Measurements from ENCODE around the gene MMEL1. TPM values are rescaled to one million over a fixed set of nuclear protein-coding genes. Genes with fewer than 3 reads are reported as not detected.
"Not testable (repeated sequence)": the region's sequence is repeated elsewhere in the genome, so short reads cannot be mapped to it uniquely, and the experiment has no call there.

Gene MMEL1
- total and polyA plus RNA-seq, 7 donors, result 0.66 to 37.2 (median 4.2) TPM; not detected in 1

DNA sequence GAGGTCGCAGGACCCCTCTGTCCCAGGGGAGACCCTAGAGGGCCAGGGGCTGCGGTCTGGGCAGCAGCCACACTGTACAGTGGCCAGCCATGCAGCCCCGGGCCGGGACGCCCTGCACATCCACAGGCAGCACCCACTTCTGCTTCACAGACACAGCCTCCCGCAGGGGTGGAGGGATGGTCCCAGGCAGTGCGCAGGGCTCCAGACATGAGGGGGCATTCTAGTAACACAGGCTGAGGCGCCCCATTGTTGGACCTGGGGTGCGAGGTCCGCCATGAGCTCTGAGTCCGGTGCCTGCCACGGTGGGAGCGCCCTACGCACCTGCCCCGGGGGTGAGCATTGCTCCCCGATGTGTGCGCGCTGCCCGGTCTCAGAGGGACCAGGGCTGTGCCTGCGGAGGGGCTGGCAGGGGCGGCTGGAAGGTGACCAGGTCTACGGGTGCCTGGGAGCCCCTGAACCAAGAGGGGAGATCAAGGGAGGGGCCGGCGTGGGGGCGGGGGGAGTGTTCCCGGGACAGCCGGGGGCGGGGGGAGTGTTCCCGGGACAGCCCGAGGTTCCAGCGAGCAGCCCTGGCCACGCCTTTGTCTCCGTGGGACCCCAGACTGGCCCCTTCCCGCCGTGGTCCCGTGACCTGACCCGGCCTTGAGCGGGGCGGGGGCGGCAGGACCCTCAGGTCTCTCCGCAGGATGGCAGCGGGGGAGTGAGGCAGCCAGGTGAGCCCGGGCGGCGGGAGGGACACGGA lies 4.5 kb downstream of the MMEL1 start:
- intact Hi-C loops (cut with DNase I), result no loop called here
- WGBS, 2 donors, result 4 to 10% methylated on average over 46 of the region's 46 CpGs
- no peak for DNase-seq
- Histone ChIP-seq H3K27ac (no peak overlapping the region), H3K4me1 (peaks cover 0 to 11% (median 6%) of the 10 kb centered on the region in 4 donors), H3K9me3 (no peaks in the 10 kb centered on the region), H3K36me3 (no peaks in the 10 kb centered on the region), H3K4me3 (no peak overlapping the region), H3K27me3 (peaks cover 42 to 84% (median 53%) of the 10 kb centered on the region in 3 donors)
- no peak for TF ChIP-seq POLR2AphosphoS5 (IDR thresholded peaks at IDR 0.05)
- TF ChIP-seq EP300 (IDR thresholded peaks at IDR 0.05), result no peak
- no peak for TF ChIP-seq POLR2A (IDR thresholded peaks at IDR 0.05)
- TF ChIP-seq, protein P1, sequence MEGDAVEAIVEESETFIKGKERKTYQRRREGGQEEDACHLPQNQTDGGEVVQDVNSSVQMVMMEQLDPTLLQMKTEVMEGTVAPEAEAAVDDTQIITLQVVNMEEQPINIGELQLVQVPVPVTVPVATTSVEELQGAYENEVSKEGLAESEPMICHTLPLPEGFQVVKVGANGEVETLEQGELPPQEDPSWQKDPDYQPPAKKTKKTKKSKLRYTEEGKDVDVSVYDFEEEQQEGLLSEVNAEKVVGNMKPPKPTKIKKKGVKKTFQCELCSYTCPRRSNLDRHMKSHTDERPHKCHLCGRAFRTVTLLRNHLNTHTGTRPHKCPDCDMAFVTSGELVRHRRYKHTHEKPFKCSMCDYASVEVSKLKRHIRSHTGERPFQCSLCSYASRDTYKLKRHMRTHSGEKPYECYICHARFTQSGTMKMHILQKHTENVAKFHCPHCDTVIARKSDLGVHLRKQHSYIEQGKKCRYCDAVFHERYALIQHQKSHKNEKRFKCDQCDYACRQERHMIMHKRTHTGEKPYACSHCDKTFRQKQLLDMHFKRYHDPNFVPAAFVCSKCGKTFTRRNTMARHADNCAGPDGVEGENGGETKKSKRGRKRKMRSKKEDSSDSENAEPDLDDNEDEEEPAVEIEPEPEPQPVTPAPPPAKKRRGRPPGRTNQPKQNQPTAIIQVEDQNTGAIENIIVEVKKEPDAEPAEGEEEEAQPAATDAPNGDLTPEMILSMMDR (IDR thresholded peaks at IDR 0.05), result no peak

DNA sequence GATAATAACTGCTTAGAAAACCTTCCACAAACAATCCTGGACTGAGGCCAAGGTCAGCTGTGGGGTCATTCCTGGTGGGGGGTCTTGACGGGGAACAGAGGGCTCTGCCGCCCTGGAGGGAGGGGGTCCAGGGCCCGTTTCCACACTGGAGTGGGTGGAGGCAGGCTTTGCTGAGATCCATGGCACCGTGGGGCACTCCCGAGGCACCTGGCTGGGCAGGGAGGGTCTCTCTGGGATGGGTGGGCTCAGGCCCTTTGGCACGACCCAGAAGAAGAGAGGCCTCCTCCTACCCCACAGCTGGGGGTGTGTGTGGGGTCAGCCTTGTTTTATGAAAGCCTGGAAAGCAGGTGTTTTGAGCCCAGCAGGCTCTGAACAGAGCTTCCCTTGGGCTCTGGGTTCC lies 5.1 kb downstream of the MMEL1 start:
- Histone ChIP-seq H3K36me3 (no peaks in the 10 kb centered on the region), H3K27me3 (peaks cover 36 to 78% (median 46%) of the 10 kb centered on the region in 3 donors), H3K4me3 (no peak overlapping the region), H3K9me3 (no peaks in the 10 kb centered on the region), H3K4me1 (peaks cover 0 to 11% (median 6%) of the 10 kb centered on the region in 4 donors), H3K27ac (no peak overlapping the region)
- 17 to 35% methylated on average over 6 of the region's 6 CpGs for WGBS, 2 donors
- DNase-seq, result no peak
- TF ChIP-seq POLR2AphosphoS5 (IDR thresholded peaks at IDR 0.05), result no peak
- TF ChIP-seq, protein P1 (IDR thresholded peaks at IDR 0.05), result no peak
- no peak for TF ChIP-seq EP300 (IDR thresholded peaks at IDR 0.05)
- no peak for TF ChIP-seq POLR2A (IDR thresholded peaks at IDR 0.05)
- intact Hi-C loops (cut with DNase I), result no loop called here

DNA sequence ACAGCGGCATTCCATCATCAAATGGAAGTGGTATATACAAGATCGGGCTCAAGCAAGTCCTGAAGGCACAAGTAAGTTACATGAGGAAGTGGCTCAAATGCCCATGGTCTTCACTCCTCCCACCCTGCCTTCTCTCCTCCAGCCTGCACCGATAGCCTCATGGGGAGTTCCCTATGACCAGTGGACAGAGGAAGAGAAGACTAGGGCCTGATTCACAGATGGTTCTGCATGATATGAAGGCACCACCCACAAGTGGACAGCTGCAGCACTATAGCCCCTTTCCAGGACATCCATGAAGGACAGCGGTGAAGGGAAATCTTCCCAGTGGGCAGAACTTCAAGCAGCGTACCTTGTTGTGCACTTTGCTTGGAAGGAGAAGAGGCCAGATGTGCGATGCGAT lies 7.1 kb downstream of the MMEL1 start:
- Histone ChIP-seq H3K4me1 (peaks cover 0 to 11% (median 6%) of the 10 kb centered on the region in 4 donors), H3K27me3 (peaks cover 23 to 60% (median 29%) of the 10 kb centered on the region in 3 donors)
- H3K9me3 ChIP-seq; H3K4me3 ChIP-seq; intact Hi-C loops (cut with DNase I); H3K36me3 ChIP-seq; H3K27ac ChIP-seq: not testable (repeated sequence)
- DNase-seq, result peak; percentile 6
- WGBS, 2 donors, result 69 to 75% methylated on average over 7 of the region's 7 CpGs

GRCh38 chr1:2625311-2625710 lies 7.5 kb downstream of the MMEL1 start:
- 90 to 93% methylated on average over 10 of the region's 10 CpGs for WGBS, 2 donors
- H3K9me3 ChIP-seq, result no peaks in the 10 kb centered on the region
- DNase-seq, result peak; percentile 60
- intact Hi-C loops (cut with DNase I), result no loop called here
- no peak overlapping the region for H3K4me3 ChIP-seq
- no peaks in the 10 kb centered on the region for H3K36me3 ChIP-seq
- TF ChIP-seq EP300 (IDR thresholded peaks at IDR 0.05) (no peak), POLR2AphosphoS5 (IDR thresholded peaks at IDR 0.05) (no peak), POLR2A (IDR thresholded peaks at IDR 0.05) (no peak)
- TF ChIP-seq, protein P1 (IDR thresholded peaks at IDR 0.05), result no peak
- peaks cover 23 to 62% (median 29%) of the 10 kb centered on the region in 3 donors for H3K27me3 ChIP-seq
- peaks cover 0 to 11% (median 6%) of the 10 kb centered on the region in 4 donors for H3K4me1 ChIP-seq
- H3K27ac ChIP-seq, result no peak overlapping the region

DNA sequence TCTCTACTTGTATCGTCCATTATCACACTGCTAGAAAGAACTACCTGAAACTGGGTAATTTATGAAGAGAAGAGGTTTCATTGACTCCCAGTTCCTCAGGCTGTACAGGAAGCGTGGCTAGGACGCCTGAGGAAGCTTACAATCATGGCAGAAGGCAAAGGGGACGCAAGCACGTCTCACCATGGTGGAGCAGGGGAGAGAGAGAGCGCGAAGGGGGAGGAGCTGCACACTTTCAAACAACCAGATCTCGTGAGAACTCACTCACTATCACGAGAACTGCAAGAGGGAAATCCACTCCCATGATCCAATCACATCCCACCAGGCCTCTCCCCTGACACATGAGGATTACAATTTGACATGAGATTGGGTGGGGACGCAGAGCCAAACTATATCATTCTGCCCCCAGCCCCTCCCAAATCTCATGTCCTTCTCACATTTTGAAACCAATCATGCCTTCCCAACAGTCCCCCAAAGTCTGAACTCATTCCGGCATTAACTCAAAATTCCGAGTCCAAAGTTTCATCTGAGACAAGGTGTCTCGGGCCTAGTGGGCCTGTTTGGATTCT lies 8.0 kb downstream of the MMEL1 start:
- DNase-seq, result peak; percentile 21
- Histone ChIP-seq H3K36me3 (no peaks in the 10 kb centered on the region), H3K27ac (no peak overlapping the region), H3K9me3 (no peaks in the 10 kb centered on the region), H3K4me1 (peaks cover 0 to 11% (median 6%) of the 10 kb centered on the region in 4 donors), H3K27me3 (peaks cover 23 to 57% (median 25%) of the 10 kb centered on the region in 3 donors), H3K4me3 (no peak overlapping the region)
- intact Hi-C loops (cut with DNase I), result no loop called here
- 84 to 89% methylated on average over 13 of the region's 13 CpGs for WGBS, 2 donors
- no peak for TF ChIP-seq EP300 (IDR thresholded peaks at IDR 0.05)
- TF ChIP-seq, protein P1 (IDR thresholded peaks at IDR 0.05), result no peak
- no peak for TF ChIP-seq POLR2A (IDR thresholded peaks at IDR 0.05)
- no peak for TF ChIP-seq POLR2AphosphoS5 (IDR thresholded peaks at IDR 0.05)

Data from sigmoid colon (tissue), 7 donors.